ENCODE measurements around the gene EEF2K.

Gene EEF2K

DNA sequence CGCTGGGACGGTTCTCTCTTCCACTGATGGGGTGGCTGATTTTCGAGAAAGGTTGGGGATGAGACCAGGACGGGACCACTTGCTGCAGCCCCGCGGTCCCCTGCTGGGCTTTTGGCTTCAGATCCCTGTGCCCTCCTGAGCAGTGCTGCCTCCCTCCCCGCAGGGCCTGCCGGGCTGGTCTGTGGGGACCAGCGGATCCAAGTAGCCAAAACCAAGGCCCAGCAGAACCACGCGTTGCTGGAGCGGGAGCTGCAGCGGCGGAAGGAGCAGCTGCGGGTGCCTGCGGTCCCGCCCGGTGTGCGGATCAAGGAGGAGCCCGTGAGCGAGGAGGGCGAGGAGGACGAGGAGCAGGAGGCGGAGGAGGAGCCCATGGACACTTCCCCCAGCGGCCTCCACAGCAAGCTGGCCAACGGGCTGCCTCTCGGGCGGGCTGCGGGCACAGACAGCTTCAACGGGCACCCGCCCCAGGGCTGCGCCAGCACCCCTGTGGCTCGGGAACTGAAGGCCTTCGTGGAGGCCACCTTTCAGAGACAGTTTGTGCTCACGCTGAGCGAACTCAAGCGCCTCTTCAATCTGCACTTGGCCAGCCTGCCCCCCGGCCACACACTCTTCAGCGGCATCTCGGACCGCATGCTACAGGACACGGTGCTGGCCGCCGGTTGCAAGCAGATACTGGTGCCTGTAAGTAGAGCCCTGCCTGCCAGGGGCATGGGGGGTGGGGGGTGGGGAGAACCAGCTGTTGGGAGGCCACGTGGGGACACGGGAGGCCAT, 119.7 kb downstream of the EEF2K start:
- TF ChIP-seq, protein P1, sequence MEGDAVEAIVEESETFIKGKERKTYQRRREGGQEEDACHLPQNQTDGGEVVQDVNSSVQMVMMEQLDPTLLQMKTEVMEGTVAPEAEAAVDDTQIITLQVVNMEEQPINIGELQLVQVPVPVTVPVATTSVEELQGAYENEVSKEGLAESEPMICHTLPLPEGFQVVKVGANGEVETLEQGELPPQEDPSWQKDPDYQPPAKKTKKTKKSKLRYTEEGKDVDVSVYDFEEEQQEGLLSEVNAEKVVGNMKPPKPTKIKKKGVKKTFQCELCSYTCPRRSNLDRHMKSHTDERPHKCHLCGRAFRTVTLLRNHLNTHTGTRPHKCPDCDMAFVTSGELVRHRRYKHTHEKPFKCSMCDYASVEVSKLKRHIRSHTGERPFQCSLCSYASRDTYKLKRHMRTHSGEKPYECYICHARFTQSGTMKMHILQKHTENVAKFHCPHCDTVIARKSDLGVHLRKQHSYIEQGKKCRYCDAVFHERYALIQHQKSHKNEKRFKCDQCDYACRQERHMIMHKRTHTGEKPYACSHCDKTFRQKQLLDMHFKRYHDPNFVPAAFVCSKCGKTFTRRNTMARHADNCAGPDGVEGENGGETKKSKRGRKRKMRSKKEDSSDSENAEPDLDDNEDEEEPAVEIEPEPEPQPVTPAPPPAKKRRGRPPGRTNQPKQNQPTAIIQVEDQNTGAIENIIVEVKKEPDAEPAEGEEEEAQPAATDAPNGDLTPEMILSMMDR (IDR thresholded peaks at IDR 0.05; ENCODE audit: low read depth, low read length, missing control alignments): no peak
- H3K4me3 ChIP-seq (replicated peaks; ENCODE audit: low read depth, low read length): no peak overlapping the region
- DNase-seq (ENCODE audit: extremely low read depth, low read depth): no peak

DNA sequence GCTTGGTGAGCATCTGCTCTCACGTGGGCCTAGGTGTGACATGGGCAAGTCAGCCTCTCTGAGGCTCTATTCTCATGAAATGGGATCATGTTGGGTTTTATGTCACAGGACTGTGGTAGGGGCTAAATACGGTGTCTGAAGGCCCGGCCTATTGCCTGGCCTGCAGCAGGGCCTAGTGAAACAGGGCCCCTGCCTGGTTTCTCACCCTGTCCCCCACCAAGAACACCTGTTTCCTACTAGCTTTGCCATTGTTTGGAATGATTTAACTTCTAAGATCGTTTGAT, 120.2 kb downstream of the EEF2K start:
- TF ChIP-seq, protein P1 (IDR thresholded peaks at IDR 0.05; ENCODE audit: low read depth, low read length, missing control alignments): no peak
- H3K4me3 ChIP-seq (replicated peaks; ENCODE audit: low read depth, low read length): no peak overlapping the region
- DNase-seq (ENCODE audit: extremely low read depth, low read depth): no peak

DNA sequence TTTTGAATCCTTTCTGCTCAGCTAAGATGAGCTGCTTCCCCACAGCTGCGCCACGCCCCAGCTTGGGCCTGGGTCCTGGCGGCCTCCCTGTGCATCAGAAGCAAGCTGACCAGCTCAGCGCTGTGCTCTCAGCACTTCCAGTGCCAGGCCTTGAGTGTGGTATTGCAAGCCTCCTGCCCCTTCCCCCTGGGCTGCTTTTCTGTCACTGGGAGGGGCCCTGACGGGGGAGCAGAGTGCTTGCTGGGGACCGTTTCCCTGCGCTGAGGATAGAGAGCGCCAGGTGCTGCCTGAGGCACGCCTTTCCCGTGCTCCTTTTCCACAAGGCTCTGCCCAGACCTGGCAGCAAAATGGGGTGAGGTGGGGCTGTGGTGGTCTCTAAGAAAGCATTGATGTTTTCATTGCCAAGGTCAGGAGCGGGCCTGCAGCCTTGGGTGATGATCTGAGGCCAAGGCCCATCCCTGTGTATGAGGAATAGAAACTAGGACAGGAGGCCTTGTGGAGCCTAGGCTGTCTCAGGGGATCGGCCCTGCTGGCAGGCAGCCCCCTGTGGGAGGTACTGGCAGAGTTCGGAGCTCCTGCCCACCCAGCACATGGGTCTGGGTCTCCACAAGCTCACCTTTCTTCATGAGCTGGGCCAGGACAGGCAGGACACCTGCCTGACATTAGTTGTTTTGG, 120.8 kb downstream of the EEF2K start:
- no peak overlapping the region for H3K4me3 ChIP-seq (replicated peaks; ENCODE audit: low read depth, low read length)
- DNase-seq (ENCODE audit: extremely low read depth, low read depth): no peak
- TF ChIP-seq, protein P1 (IDR thresholded peaks at IDR 0.05; ENCODE audit: low read depth, low read length, missing control alignments): no peak

DNA sequence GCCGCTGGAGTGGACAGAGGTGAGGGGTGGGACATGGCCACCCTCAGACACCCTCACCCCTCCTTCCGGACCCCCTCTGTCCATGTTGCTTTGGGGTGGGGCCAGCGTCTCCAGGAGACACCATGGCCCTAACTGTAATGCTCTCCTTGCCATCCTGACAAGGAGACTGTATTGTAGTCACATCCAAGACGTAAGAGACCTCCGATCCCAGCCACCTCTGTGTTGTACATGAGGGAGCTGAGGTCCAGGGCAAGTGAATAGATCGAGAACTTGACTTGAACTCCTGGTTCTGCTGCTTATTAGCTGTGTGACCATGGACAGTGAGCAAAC, 121.3 kb downstream of the EEF2K start:
- no peak overlapping the region for H3K4me3 ChIP-seq (replicated peaks; ENCODE audit: low read depth, low read length)
- no peak for DNase-seq (ENCODE audit: extremely low read depth, low read depth)
- TF ChIP-seq, protein P1 (IDR thresholded peaks at IDR 0.05; ENCODE audit: low read depth, low read length, missing control alignments): no peak

DNA sequence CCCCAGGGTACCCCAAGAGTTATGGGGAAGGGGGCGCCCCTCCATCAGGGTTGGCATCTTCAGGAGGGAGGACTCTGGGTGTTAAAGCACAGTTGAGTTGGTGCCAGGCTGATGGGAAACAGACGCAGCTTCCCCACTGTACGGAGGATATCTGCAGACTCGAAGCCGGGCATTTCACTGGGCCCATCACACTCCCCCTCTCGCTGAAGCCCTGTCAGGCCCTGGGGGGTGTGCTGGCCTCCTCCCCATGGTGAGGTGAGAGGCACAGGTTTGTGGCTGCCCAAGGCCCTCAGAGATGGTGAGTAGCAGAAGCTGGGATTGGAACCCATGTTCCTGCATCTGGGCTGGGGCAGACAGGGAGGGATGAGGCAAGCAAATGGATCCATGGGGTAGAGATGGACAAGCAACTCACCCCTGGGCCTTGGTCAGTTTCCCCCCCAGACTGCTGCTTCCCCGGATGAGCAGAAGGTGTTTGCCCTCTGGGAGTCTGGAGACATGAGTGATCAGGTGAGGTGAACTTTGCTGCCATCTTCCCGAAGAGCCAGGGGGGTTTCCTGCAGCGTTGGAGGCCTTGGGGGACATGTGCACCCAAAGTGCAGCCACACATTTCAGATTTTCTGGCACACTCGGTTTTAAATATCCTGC, 122.1 kb downstream of the EEF2K start:
- H3K4me3 ChIP-seq (replicated peaks; ENCODE audit: low read depth, low read length): no peak overlapping the region
- TF ChIP-seq, protein P1 (IDR thresholded peaks at IDR 0.05; ENCODE audit: low read depth, low read length, missing control alignments): no peak

DNA sequence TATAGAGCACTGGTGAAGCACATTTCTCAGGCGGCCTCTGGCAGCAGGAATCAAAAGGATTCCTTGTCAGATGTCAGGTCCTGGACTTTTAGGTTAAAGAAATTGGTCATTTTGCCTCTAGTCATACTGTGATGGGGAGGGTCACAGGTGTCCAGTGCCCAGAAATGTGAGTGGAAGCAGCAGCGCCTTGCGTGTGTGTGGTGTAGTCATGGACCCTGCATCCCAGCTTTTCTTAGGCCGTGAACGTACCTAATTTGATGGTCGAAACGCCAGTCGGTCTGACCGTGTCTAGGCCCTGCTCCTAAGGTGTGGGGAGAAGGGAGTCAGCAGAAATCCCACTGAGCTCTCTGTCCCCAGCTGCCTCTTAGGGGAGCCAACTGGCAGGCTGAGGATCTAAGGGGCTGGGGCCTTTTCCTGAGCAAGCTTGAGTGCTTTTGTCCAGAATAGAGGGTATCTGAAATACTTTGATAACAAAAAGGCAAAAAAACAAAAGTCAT, 123.2 kb downstream of the EEF2K start:
- DNase-seq (ENCODE audit: extremely low read depth, low read depth): no peak
- H3K4me3 ChIP-seq (replicated peaks; ENCODE audit: low read depth, low read length): no peak overlapping the region
- TF ChIP-seq, protein P1 (IDR thresholded peaks at IDR 0.05; ENCODE audit: low read depth, low read length, missing control alignments): no peak

More for the DNA sequence above, 122.1 kb downstream of the EEF2K start:
- no peak for DNase-seq (ENCODE audit: extremely low read depth, low read depth)
